Kidney epithelial cell (primary cell): ENCODE measurements around the gene CDKL4. TPM values are rescaled to one million over a fixed set of nuclear protein-coding genes. Genes with fewer than 3 reads are reported as not detected.

Experiments
- DNase-seq: peaks from one replicate; pipeline ENCODE4 v3.0.0-alpha.2; 2010; ENCODE audit warnings: low read depth
- H3K27me3 ChIP-seq: 2 replicates; pipeline ENCODE4 v1.6.0; 2011; ENCODE audit warnings: low read length; ENCODE audit not compliant: control insufficient read depth, insufficient read depth
- H3K36me3 ChIP-seq: 2 replicates; pipeline ENCODE4 v1.5.1; 2011; ENCODE audit warnings: low read length; ENCODE audit not compliant: control insufficient read depth, insufficient read depth
- H3K4me3 ChIP-seq: 2 replicates; pipeline ENCODE4 v1.5.1; 2011; ENCODE audit warnings: low read depth, mild to moderate bottlenecking, control low read depth, low read length
- CTCF ChIP-seq: IDR thresholded peaks from 2 replicates; pipeline ENCODE4 v1.5.1; 2011; ENCODE audit warnings: mild to moderate bottlenecking, moderate library complexity, low read length, control low read depth, inconsistent platforms; ENCODE audit not compliant: insufficient read depth, poor library complexity, severe bottlenecking
- total RNA-seq: library from RNA; depleted of rRNA; stranded (reverse); fragments of >200 nt; gene quantifications from 2 replicates; pipeline ENCODE4 v1.2.3, GENCODE V29; 2015

CDKL4 gene
- total RNA-seq, 1 donor from 2014 or later = 1.2 TPM

- TF ChIP-seq CTCF = no peak
These were observed 26.6 kb downstream of the CDKL4 start for GRCh38 chr2:39217192-39217550.

GRCh38 chr2:39216346-39217191, 27.2 kb downstream of the CDKL4 start:
- H3K36me3 ChIP-seq = no peaks in the 10 kb centered on the region
- DNase-seq = no peak
- TF ChIP-seq CTCF = no peak

More at GRCh38 chr2:39217192-39217550, 26.6 kb downstream of the CDKL4 start:
- Histone ChIP-seq H3K4me3 (no peak overlapping the region), H3K27me3 (no peaks in the 10 kb centered on the region), H3K36me3 (no peaks in the 10 kb centered on the region)
- no peak for DNase-seq

GRCh38 chr2:39215545-39215944, 28.2 kb downstream of the CDKL4 start:
- no peak overlapping the region for H3K4me3 ChIP-seq
- no peak for DNase-seq
- H3K36me3 ChIP-seq = no peaks in the 10 kb centered on the region
- H3K27me3 ChIP-seq = no peaks in the 10 kb centered on the region
- no peak for TF ChIP-seq CTCF

More at GRCh38 chr2:39216346-39217191, 27.2 kb downstream of the CDKL4 start:
- no peaks in the 10 kb centered on the region for H3K27me3 ChIP-seq
- no peak overlapping the region for H3K4me3 ChIP-seq

DNA sequence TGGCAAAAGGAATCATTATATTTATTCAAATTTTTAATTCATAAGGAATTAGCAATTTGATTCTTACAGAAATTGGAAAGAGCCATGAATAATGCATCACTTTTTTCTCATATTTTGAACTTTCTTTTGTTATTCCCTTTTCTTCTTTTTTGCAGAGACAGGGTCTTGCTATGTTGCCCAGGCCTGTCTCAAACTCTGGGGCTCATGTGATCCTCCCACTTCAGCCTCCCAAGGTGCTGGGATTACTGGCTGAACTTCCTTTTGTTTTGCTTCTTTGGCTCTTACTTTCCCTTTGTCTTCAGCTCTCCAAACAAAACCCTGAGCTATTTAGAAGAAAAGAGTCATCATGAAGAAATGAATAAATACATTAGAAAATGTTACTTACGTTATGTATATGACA, 30.8 kb downstream of the CDKL4 start:
- DNase-seq = no peak
- H3K36me3 ChIP-seq = no peaks in the 10 kb centered on the region
- TF ChIP-seq CTCF = no peak
- no peaks in the 10 kb centered on the region for H3K27me3 ChIP-seq
- H3K4me3 ChIP-seq = no peak overlapping the region

GRCh38 chr2:39210846-39211245, 32.9 kb downstream of the CDKL4 start:
- no peak for DNase-seq
- H3K4me3 ChIP-seq = no peak overlapping the region
- no peaks in the 10 kb centered on the region for H3K27me3 ChIP-seq
- H3K36me3 ChIP-seq = no peaks in the 10 kb centered on the region
- TF ChIP-seq CTCF = no peak

- Histone ChIP-seq H3K4me3 (no peak overlapping the region), H3K36me3 (no peaks in the 10 kb centered on the region), H3K27me3 (no peaks in the 10 kb centered on the region)
- no peak for DNase-seq
- no peak for TF ChIP-seq CTCF
These were observed 40.4 kb downstream of the CDKL4 start for GRCh38 chr2:39203382-39203781.
